Fibroblast of mammary gland (primary cell): ENCODE results near the gene MUL1.

Experiments used
- DNase-seq: peaks from one replicate; pipeline ENCODE4 v3.0.0-alpha.2; 2010; ENCODE audit warnings: low read depth
- H3K4me3 ChIP-seq: 2 replicates; pipeline ENCODE4 v1.5.1; 2011; ENCODE audit warnings: low read depth, mild to moderate bottlenecking, low read length, moderate library complexity; ENCODE audit not compliant: control insufficient read depth
- TF ChIP-seq, protein P1 (sequence below): conservative IDR thresholded peaks from 2 replicates; pipeline ENCODE4 v1.5.1; 2011; ENCODE audit warnings: low read depth, low read length, inconsistent platforms; ENCODE audit not compliant: control insufficient read depth, insufficient read depth

The MUL1 gene

DNA sequence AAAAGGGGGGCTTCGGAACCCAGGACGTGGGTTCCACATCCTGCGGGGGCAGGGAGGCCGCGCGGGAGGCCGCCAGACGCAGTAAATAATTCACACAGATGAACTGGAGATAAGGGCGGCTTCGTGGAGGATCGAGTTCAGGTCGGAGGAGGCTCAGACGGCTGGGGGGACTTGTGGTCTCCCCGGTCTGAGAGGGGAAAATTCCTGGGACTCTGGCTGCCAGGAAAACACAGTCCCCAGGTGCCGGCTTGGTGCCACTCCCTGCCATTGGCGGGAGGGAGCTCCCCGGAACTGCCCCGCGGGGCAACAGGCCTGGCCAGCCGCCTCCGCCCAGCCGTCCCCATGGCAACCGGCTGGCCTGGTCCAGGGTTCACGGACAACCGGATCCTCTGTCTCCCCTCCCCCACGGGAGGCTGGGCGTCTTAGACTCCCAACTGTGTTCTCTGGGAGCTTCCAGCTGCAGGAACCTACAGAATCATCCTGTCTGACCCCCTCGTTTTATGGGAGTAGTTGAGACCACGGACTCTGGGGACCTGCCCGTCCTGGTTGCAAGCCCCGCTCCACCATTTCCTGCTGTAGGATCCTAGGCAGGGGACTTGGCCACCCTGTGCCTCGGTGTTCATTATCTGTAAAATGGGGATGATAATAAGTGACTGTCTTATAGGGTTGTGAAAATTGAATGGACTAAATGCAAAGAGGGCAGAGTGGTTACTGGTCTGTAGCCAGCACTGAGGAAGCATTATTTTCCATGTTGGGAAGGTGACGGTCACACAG, 31.5 kb downstream of the MUL1 start:
- TF ChIP-seq, protein P1, sequence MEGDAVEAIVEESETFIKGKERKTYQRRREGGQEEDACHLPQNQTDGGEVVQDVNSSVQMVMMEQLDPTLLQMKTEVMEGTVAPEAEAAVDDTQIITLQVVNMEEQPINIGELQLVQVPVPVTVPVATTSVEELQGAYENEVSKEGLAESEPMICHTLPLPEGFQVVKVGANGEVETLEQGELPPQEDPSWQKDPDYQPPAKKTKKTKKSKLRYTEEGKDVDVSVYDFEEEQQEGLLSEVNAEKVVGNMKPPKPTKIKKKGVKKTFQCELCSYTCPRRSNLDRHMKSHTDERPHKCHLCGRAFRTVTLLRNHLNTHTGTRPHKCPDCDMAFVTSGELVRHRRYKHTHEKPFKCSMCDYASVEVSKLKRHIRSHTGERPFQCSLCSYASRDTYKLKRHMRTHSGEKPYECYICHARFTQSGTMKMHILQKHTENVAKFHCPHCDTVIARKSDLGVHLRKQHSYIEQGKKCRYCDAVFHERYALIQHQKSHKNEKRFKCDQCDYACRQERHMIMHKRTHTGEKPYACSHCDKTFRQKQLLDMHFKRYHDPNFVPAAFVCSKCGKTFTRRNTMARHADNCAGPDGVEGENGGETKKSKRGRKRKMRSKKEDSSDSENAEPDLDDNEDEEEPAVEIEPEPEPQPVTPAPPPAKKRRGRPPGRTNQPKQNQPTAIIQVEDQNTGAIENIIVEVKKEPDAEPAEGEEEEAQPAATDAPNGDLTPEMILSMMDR, result no peak
- no peak overlapping the region for H3K4me3 ChIP-seq
- no peak for DNase-seq

DNA sequence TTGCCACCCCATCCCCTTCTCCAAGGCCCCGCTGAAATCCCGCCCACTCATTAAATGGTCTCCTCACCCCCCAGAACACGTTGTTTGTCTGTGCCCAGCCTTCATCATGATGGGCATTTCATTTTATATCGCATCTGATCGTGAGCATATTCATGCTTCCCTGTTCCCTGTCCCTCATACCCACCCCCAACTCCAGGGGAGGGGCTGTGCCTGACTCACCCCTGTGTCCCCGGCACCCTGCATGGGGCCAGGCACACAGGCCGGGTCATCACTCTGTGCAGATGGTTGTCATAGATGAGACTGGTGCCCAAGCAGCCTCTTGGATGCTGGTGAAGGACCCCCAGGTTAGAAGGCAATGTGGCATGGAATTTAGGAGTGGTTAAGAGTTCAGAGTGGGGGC, 33.0 kb downstream of the MUL1 start:
- TF ChIP-seq, protein P1, result no peak
- no peak overlapping the region for H3K4me3 ChIP-seq
- no peak for DNase-seq

DNA sequence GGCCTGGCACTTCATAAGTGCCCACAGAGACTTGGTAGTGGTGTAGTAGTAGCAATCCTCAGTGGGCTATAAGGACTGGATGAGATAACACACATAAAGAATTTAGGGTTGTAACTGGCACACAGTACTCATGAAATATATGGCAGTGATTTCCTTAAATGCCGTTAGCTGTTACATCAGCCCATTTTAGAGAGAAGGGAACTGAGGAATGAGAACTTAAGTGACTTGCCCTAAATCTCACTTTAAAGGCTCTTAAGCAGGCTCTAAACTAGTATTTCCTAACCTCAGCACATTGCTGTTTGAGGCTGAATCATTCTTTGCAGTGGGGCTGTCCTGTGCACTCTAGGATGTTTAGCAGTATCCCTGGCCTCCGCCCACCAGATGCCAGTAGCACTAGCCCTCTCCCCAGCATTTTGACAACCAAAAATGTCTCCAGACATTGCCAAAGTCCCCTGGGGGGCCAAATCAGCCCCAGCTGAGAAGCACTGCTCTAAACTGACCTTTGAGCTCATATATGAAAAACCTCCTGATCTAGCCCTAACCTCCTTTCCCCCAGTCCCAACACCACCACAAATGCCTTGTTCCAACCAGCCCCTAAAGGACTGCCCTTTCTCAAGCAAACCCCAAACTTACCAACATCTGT, 33.5 kb downstream of the MUL1 start:
- H3K4me3 ChIP-seq, result no peak overlapping the region
- TF ChIP-seq, protein P1, result no peak
- peak; percentile 56 for DNase-seq

DNA sequence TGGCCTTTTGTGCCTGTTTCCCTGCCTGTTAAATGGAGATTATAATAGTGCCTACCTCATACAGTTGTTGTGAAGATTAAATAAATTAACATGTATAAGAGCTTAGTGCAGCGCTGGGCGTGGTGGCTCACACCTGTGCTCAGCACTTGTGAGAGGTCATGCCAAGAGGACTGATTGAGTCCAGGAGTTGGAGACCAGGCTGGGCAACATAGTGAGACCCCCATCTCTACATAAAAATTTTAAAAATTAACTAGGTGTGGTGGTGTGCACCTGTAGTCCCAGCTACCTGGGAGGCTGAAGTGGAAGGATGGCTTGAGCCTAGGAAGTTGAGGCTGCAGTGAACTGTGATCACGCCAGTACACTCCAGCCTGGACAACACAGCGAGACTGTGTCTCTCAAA, 34.1 kb downstream of the MUL1 start:
- TF ChIP-seq, protein P1, result no peak
- DNase-seq, result no peak
- no peak overlapping the region for H3K4me3 ChIP-seq

DNA sequence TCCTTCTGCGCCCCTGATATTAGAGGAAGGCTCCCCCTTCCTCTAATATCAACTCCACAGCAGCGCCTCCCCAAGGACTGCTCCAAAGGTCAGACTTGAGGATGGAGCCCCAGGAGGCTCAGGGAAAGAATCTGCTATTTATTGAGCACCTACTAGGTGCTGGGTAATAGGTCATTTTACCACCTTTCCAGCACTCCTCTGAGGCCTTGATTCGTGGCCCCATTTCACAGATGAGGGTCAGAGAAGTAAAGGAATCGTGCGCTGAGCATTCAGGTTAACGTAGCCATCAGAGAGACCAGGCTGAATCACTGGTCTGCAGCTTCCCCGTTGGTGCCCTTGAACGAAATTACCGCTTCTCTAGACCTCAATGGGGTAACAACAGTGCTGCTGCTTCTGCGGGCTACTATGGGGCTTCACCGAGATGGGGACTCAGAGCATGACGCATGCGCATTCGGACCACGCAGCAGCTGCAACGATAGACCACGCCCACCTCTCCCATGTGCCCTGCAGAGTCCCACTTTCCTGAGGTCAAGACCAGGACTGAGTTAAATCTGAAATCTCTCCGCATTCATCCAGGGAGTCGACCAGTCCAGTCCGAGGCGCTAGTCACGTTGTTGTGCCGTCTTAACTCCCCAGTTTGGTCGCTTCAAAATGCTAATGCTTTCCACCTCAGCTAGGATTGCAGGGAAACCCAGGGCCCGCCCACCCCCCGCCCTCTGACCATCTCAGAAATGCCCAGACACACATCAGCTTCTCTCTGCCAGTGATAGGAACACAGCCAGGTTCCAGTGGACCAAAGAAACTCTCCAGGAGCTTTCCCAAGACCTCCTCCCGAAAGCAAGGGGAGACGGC, 34.9 kb downstream of the MUL1 start:
- TF ChIP-seq, protein P1, result no peak
- H3K4me3 ChIP-seq, result no peak overlapping the region
- peak; percentile 67 for DNase-seq

DNA sequence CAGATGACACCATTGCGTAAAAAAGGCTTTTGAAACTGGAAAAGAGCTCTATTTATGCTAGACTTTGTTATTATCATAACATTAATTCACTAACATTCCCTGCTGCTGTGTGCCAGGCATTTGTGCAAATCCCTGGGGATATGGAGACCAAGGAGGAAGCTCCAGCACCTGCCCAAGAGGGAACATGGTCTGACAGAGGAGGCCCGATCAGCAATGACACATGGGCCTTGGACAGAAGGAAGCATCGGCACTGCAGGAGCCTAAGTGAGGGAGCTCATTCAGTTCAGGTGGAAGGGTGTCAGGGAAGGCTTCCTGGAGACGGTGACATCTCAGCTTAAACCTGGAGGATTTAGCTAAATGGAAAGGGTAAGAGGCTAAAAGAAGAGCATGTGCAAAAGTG, 35.8 kb downstream of the MUL1 start:
- no peak overlapping the region for H3K4me3 ChIP-seq
- TF ChIP-seq, protein P1, result no peak
- no peak for DNase-seq
